GM12878 (cell line): ENCODE data around the gene USF3. TPM values are rescaled to one million over a fixed set of nuclear protein-coding genes. Genes with fewer than 3 reads are reported as not detected.

Source experiments
- BRCA1 ChIP-seq: IDR thresholded peaks from 2 replicates; pipeline ENCODE4 v1.6.1; 2011; ENCODE audit warnings: low read depth, low read length, improper control_type of control experiment
- EGR1 ChIP-seq, 2 experiments: IDR thresholded peaks; 1 replicate in 1 of 2; 2 replicates in 1 of 2; pipeline ENCODE4 v1.6.1; 2011 to 2012; ENCODE audit warnings: low read depth in 2 of 2, low read length in 2 of 2, borderline replicate concordance in 1 of 2, mild to moderate bottlenecking in 1 of 2, moderate library complexity in 1 of 2
- EP300 ChIP-seq, 2 experiments: fragments of 150-350 bp in 1 of 2; IDR thresholded peaks; 2 replicates each; pipeline ENCODE4 v1.6.1; 2011 to 2012; ENCODE audit warnings: low read depth in 2 of 2, low read length in 2 of 2, borderline replicate concordance in 1 of 2, improper control_type of control experiment in 1 of 2, inconsistent platforms in 1 of 2; ENCODE audit not compliant: control insufficient read depth in 1 of 2
- FOXM1 ChIP-seq: IDR thresholded peaks from 2 replicates; pipeline ENCODE4 v1.6.1; 2012; ENCODE audit warnings: low read depth, mild to moderate bottlenecking, inconsistent platforms, low read length, moderate library complexity
- IKZF1 ChIP-seq: fragments of 450-650 bp; conservative IDR thresholded peaks from 2 replicates; pipeline ENCODE4 v1.6.1; 2017; ENCODE audit warnings: antibody characterized with exemption, mild to moderate bottlenecking
- IKZF2 ChIP-seq, 2 experiments: fragments of 450-650 bp; IDR thresholded peaks; 2 replicates each; pipeline ENCODE4 v1.6.1; 2017; ENCODE audit warnings: mild to moderate bottlenecking in 2 of 2, moderate library complexity in 2 of 2
- JUNB ChIP-seq: IDR thresholded peaks from 2 replicates; pipeline ENCODE4 v1.6.1; 2016; ENCODE audit warnings: antibody characterized with exemption, mild to moderate bottlenecking
- POU2F2 ChIP-seq: IDR thresholded peaks from 3 replicates; pipeline ENCODE4 v1.6.1; 2011; ENCODE audit warnings: low read depth, mild to moderate bottlenecking, low read length, borderline replicate concordance
- RAD21 ChIP-seq: IDR thresholded peaks from 2 replicates; pipeline ENCODE4 v1.6.1; 2011; ENCODE audit warnings: mild to moderate bottlenecking, low read depth, low read length, moderate library complexity; ENCODE audit not compliant: insufficient read depth
- RCOR1 ChIP-seq: conservative IDR thresholded peaks from 2 replicates; pipeline ENCODE4 v1.6.1; 2012; ENCODE audit warnings: low read depth, low read length, improper control_type of control experiment
- SIN3A ChIP-seq: IDR thresholded peaks from 2 replicates; pipeline ENCODE4 v1.6.1; 2012; ENCODE audit warnings: low read depth, low read length, improper control_type of control experiment
- SP1 ChIP-seq: IDR thresholded peaks from one replicate; pipeline ENCODE4 v1.6.1; 2011; ENCODE audit warnings: low read depth, low read length
- STAT1 ChIP-seq: fragments of 450-650 bp; conservative IDR thresholded peaks from 2 replicates; pipeline ENCODE4 v1.6.1; 2014; ENCODE audit warnings: antibody characterized with exemption, mild to moderate bottlenecking
- YY1 ChIP-seq: IDR thresholded peaks from 2 replicates; pipeline ENCODE4 v1.6.1; 2011; ENCODE audit warnings: low read depth, mild to moderate bottlenecking, low read length
- ZNF207 ChIP-seq: fragments of 450-650 bp; IDR thresholded peaks from 2 replicates; pipeline ENCODE4 v1.6.1; 2014; ENCODE audit warnings: antibody characterized with exemption, mild to moderate bottlenecking, borderline replicate concordance
- ZSCAN29 ChIP-seq: fragments of 450-650 bp; IDR thresholded peaks from 2 replicates; pipeline ENCODE4 v1.6.1; 2017; ENCODE audit warnings: mild to moderate bottlenecking, moderate library complexity
- polyA plus RNA-seq, 11 experiments: library from polyadenylated mRNA; depleted of rRNA in 4 of 11; unstranded in 6 of 11; stranded (reverse) in 5 of 11; fragments of >200 nt; fragmentation: Nextera tagmentation in 4 of 11; fragmentation: Illumina TruSeq in 1 of 11; extraction: Ambion mirVana in 4 of 11; extraction: Trizol in 1 of 11; gene quantifications; 1 replicate in 1 of 11; 2 replicates in 10 of 11; pipeline versions ENCODE4 v1.2.1 to v1.2.3, GENCODE V29; 2011 to 2016; ENCODE audit warnings: inconsistent platforms in 2 of 11, missing spikeins in 2 of 11, low read depth in 1 of 11
- total RNA-seq, 4 experiments: library from RNA; depleted of rRNA in 3 of 4; stranded (reverse); fragments of >200 nt in 3 of 4; fragmentation: Illumina TruSeq in 1 of 4; extraction: Trizol in 1 of 4; gene quantifications; 2 replicates each; pipeline versions ENCODE4 v1.2.1 to v1.2.3, GENCODE V29; 2013 to 2021
- TF ChIP-seq, protein P1 (sequence below): IDR thresholded peaks from 2 replicates; pipeline ENCODE4 v1.6.1; 2011; ENCODE audit warnings: borderline replicate concordance, low read depth, mild to moderate bottlenecking, moderate library complexity, low read length; ENCODE audit not compliant: insufficient read depth, poor library complexity, severe bottlenecking
- TF ChIP-seq, protein P2 (sequence below): fragments of 450-650 bp; IDR thresholded peaks from 2 replicates; pipeline ENCODE4 v1.6.1; 2017; ENCODE audit warnings: mild to moderate bottlenecking, low read depth, inconsistent platforms; ENCODE audit not compliant: poor library complexity, severe bottlenecking
- TF ChIP-seq, protein P3 (sequence below): fragments of 450-650 bp; IDR thresholded peaks from 2 replicates; pipeline ENCODE4 v1.6.1; 2016; ENCODE audit warnings: mild to moderate bottlenecking, moderate library complexity, borderline replicate concordance
- TF ChIP-seq, protein P4 (sequence below): fragments of 450-650 bp; IDR thresholded peaks from 2 replicates; pipeline ENCODE4 v1.6.1; 2017; ENCODE audit warnings: low read depth, mild to moderate bottlenecking, moderate library complexity

Gene USF3
- total and polyA plus RNA-seq, 10 of the 15 experiments (the other 5 are each of a cell fraction or from before 2014, with no cell fraction given): 3.1 to 15.9 (median 7.8) TPM

DNA sequence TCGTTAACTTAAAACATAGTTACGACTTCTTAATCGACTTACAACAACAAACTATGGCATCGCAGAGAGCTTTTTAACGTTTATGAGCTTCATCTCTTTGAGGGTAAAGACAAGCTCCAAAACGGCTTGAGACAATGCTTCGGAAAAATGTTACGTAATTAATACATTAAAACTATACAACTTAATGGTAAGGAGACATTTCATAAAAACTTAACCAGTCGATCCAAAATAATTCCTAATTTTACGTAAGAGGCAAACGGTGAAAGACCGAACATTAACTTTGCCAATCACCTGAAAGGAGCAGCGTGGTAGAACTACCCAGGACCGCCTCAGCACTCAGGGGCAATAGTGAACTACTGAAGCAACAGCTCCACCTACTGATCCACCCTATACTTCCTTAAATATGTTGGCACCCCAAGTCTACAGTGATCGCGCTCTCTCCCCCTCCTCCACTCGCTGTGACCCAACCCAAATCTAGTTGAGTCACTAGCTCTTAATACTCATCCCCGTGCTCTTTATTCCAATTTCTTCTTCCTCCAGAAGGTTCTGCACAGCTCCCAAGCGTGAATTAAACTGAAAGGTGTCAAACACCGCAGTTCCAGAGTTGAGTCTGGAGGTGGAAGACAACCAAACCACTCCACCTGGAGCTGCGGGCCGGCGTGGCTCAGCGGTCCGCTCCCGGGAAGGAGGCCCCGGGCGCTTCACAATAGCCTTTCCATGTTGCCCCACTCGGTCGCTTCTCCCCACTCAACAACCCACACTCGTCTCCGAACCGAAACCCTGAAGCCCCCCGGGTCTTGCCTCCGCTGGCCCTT, 48.7 kb upstream of the USF3 start (continued):
- TF ChIP-seq STAT1 (no peak), RAD21 (peak; percentile 70), RCOR1 (0 out of 2 replicates have a peak, but pooled peaks have one; percentile 14), BRCA1 (no peak), ZNF207 (no peak), YY1 (0 out of 2 replicates have a peak, but pooled peaks have one; percentile 18), SP1 (no peak), POU2F2 (peak; percentile 41; the same call in 1 of the 3 replicates), EGR1 (IDR thresholded peaks at IDR 0.05; ENCODE audit: borderline replicate concordance in 1 of 2, low read depth in 2 of 2, low read length in 2 of 2) (no peak), IKZF1 (no peak; the same call in 1 of the 2 replicates), JUNB (no peak), EP300 (IDR thresholded peaks at IDR 0.05; ENCODE audit: borderline replicate concordance in 1 of 2, control insufficient read depth in 1 of 2, low read depth in 2 of 2, low read length in 2 of 2) (no peak), SIN3A (no peak; the same call in none of the 2 replicates), FOXM1 (0 out of 2 replicates have a peak, but pooled peaks have one; percentile 30), ZSCAN29 (no peak), IKZF2 (IDR thresholded peaks at IDR 0.05) (peak; percentile 47 to 56; a peak in 3 of 4 replicates)
- TF ChIP-seq, protein P1, sequence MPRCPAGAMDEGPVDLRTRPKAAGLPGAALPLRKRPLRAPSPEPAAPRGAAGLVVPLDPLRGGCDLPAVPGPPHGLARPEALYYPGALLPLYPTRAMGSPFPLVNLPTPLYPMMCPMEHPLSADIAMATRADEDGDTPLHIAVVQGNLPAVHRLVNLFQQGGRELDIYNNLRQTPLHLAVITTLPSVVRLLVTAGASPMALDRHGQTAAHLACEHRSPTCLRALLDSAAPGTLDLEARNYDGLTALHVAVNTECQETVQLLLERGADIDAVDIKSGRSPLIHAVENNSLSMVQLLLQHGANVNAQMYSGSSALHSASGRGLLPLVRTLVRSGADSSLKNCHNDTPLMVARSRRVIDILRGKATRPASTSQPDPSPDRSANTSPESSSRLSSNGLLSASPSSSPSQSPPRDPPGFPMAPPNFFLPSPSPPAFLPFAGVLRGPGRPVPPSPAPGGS: no peak
- TF ChIP-seq, protein P2, sequence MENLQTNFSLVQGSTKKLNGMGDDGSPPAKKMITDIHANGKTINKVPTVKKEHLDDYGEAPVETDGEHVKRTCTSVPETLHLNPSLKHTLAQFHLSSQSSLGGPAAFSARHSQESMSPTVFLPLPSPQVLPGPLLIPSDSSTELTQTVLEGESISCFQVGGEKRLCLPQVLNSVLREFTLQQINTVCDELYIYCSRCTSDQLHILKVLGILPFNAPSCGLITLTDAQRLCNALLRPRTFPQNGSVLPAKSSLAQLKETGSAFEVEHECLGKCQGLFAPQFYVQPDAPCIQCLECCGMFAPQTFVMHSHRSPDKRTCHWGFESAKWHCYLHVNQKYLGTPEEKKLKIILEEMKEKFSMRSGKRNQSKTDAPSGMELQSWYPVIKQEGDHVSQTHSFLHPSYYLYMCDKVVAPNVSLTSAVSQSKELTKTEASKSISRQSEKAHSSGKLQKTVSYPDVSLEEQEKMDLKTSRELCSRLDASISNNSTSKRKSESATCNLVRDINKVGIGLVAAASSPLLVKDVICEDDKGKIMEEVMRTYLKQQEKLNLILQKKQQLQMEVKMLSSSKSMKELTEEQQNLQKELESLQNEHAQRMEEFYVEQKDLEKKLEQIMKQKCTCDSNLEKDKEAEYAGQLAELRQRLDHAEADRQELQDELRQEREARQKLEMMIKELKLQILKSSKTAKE: no peak
- TF ChIP-seq, protein P3, sequence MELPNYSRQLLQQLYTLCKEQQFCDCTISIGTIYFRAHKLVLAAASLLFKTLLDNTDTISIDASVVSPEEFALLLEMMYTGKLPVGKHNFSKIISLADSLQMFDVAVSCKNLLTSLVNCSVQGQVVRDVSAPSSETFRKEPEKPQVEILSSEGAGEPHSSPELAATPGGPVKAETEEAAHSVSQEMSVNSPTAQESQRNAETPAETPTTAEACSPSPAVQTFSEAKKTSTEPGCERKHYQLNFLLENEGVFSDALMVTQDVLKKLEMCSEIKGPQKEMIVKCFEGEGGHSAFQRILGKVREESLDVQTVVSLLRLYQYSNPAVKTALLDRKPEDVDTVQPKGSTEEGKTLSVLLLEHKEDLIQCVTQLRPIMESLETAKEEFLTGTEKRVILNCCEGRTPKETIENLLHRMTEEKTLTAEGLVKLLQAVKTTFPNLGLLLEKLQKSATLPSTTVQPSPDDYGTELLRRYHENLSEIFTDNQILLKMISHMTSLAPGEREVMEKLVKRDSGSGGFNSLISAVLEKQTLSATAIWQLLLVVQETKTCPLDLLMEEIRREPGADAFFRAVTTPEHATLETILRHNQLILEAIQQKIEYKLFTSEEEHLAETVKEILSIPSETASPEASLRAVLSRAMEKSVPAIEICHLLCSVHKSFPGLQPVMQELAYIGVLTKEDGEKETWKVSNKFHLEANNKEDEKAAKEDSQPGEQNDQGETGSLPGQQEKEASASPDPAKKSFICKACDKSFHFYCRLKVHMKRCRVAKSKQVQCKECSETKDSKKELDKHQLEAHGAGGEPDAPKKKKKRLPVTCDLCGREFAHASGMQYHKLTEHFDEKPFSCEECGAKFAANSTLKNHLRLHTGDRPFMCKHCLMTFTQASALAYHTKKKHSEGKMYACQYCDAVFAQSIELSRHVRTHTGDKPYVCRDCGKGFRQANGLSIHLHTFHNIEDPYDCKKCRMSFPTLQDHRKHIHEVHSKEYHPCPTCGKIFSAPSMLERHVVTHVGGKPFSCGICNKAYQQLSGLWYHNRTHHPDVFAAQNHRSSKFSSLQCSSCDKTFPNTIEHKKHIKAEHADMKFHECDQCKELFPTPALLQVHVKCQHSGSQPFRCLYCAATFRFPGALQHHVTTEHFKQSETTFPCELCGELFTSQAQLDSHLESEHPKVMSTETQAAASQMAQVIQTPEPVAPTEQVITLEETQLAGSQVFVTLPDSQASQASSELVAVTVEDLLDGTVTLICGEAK: no peak
- TF ChIP-seq, protein P4, sequence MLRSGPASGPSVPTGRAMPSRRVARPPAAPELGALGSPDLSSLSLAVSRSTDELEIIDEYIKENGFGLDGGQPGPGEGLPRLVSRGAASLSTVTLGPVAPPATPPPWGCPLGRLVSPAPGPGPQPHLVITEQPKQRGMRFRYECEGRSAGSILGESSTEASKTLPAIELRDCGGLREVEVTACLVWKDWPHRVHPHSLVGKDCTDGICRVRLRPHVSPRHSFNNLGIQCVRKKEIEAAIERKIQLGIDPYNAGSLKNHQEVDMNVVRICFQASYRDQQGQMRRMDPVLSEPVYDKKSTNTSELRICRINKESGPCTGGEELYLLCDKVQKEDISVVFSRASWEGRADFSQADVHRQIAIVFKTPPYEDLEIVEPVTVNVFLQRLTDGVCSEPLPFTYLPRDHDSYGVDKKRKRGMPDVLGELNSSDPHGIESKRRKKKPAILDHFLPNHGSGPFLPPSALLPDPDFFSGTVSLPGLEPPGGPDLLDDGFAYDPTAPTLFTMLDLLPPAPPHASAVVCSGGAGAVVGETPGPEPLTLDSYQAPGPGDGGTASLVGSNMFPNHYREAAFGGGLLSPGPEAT: peak; percentile 48; the same call in 1 of the 2 replicates
